Cerebellar nuclear complex (tissue), 1 donor: ENCODE measurements around the gene GAGE2A.
"Not testable (repeated sequence)": the region's sequence is repeated elsewhere in the genome, so short reads cannot be mapped to it uniquely, and the experiment has no call there.

Experiments
- DNase-seq, 2 experiments: peaks; one replicate each; lab custom pipeline; 2025; lab: John Stamatoyannopoulos, UW

GAGE2A gene, protein sequence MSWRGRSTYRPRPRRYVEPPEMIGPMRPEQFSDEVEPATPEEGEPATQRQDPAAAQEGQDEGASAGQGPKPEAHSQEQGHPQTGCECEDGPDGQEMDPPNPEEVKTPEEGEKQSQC

GRCh38 chrX:49589196-49589595 is at the start of gene GAGE2A:
Gene GAGE2A (plus strand): TSS chrX:49589496. CDS start chrX:49590651, 1,155 bp downstream.
- not testable (repeated sequence) for DNase-seq

GRCh38 chrX:49541433-49541832 is 47.9 kb upstream of the GAGE2A start, which contains the start of gene GAGE12D:
Gene GAGE12D (plus strand): TSS chrX:49541733. CDS start chrX:49542888, 1,155 bp downstream.
- DNase-seq: not testable (repeated sequence)

- DNase-seq: not testable (repeated sequence)
These were observed 38.3 kb upstream of the GAGE2A start, which contains the start of gene GAGE12E for GRCh38 chrX:49550989-49551388. Gene GAGE12E (plus strand): TSS chrX:49551289. CDS start chrX:49552444, 1,155 bp downstream.

DNA sequence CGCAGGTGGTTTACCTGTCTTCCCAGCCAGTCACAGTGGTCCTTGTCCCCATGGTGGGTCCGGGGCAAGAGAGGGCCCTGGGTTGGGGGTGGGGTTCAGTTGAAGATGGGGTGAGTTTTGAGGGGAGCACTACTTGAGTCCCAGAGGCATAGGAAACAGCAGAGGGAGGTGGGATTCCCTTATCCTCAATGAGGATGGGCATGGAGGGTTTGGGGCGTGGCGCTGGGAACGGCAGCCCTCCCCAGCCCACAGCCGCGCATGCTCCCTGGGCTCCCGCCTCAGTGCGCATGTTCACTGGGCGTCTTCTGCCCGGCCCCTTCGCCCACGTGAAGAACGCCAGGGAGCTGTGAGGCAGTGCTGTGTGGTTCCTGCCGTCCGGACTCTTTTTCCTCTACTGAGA is 28.8 kb upstream of the GAGE2A start, which contains the start of gene GAGE12F:
GAGE12F (plus strand) TSS at position 301 of the 400 bp plus-strand sequence. CDS start 1,155 bp downstream, outside the sequence.
- DNase-seq: not testable (repeated sequence)

- not testable (repeated sequence) for DNase-seq
These were observed 20.6 kb upstream of the GAGE2A start for GRCh38 chrX:49568728-49569127.

DNA sequence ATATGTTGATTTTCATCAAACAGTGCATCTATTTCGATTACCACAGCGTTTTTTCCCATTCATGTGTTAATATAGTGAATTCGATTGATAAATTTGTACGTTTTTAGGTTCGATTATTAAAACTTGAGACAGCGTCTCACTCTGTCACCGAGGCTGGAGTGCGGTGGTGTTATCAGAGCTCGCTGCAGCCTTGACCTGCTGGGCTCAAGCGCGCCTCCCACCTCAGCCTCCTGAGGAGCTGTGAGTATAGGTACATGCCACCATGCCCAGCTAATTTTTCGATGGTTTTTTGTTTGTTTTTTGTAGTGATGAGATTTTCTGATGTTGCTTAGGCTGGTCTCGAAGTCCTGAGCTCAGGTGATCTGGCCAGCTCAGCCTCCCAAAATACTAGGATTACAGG is 20.1 kb upstream of the GAGE2A start:
- DNase-seq: not testable (repeated sequence)

DNA sequence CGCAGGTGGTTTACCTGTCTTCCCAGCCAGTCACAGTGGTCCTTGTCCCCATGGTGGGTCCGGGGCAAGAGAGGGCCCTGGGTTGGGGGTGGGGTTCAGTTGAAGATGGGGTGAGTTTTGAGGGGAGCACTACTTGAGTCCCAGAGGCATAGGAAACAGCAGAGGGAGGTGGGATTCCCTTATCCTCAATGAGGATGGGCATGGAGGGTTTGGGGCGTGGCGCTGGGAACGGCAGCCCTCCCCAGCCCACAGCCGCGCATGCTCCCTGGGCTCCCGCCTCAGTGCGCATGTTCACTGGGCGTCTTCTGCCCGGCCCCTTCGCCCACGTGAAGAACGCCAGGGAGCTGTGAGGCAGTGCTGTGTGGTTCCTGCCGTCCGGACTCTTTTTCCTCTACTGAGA is 19.2 kb upstream of the GAGE2A start, which contains the start of gene GAGE12G:
GAGE12G (plus strand) TSS at position 301 of the 400 bp plus-strand sequence. CDS start 1,155 bp downstream, outside the sequence.
- not testable (repeated sequence) for DNase-seq

DNA sequence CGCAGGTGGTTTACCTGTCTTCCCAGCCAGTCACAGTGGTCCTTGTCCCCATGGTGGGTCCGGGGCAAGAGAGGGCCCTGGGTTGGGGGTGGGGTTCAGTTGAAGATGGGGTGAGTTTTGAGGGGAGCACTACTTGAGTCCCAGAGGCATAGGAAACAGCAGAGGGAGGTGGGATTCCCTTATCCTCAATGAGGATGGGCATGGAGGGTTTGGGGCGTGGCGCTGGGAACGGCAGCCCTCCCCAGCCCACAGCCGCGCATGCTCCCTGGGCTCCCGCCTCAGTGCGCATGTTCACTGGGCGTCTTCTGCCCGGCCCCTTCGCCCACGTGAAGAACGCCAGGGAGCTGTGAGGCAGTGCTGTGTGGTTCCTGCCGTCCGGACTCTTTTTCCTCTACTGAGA is 9.6 kb upstream of the GAGE2A start, which contains the start of gene GAGE12H:
GAGE12H (plus strand) TSS at position 301 of the 400 bp plus-strand sequence. CDS start 1,155 bp downstream, outside the sequence.
- not testable (repeated sequence) for DNase-seq

- not testable (repeated sequence) for DNase-seq
These were observed 628 bp downstream of the GAGE2A start for GRCh38 chrX:49589769-49590478.

GRCh38 chrX:49590488-49590887 is 1.2 kb downstream of the GAGE2A start:
- not testable (repeated sequence) for DNase-seq

DNA sequence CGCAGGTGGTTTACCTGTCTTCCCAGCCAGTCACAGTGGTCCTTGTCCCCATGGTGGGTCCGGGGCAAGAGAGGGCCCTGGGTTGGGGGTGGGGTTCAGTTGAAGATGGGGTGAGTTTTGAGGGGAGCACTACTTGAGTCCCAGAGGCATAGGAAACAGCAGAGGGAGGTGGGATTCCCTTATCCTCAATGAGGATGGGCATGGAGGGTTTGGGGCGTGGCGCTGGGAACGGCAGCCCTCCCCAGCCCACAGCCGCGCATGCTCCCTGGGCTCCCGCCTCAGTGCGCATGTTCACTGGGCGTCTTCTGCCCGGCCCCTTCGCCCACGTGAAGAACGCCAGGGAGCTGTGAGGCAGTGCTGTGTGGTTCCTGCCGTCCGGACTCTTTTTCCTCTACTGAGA is 9.4 kb downstream of the GAGE2A start, which contains the start of gene GAGE1:
GAGE1 (plus strand) TSS at position 301 of the 400 bp plus-strand sequence. CDS start 1,155 bp downstream, outside the sequence.
- not testable (repeated sequence) for DNase-seq

- DNase-seq: no peak
These were observed 21.5 kb downstream of the GAGE2A start for GRCh38 chrX:49610718-49611310.

GRCh38 chrX:49618574-49618973 is 29.3 kb downstream of the GAGE2A start:
- no peak for DNase-seq

GRCh38 chrX:49627086-49627777 is 37.9 kb downstream of the GAGE2A start:
- no peak for DNase-seq

- DNase-seq: no peak
These were observed 55.8 kb downstream of the GAGE2A start for GRCh38 chrX:49644991-49645637.
